ENCODE measurements around the gene STX2.

- TF ChIP-seq CTCF (IDR thresholded peaks at IDR 0.05; ENCODE audit: poor library complexity) (no peak), EZH2 (IDR thresholded peaks at IDR 0.05; ENCODE audit: borderline replicate concordance) (no peak), EZH2phosphoT487 (IDR thresholded peaks at IDR 0.05; ENCODE audit: low read depth, severe bottlenecking, unreplicated experiment) (no peak)
Measured at GRCh38 chr12:130831246-130831645, 7.8 kb downstream of the STX2 start.

Measured in hepatocyte (in vitro differentiated cells).